Stimulated activated CD4-positive, alpha-beta T cell treated with anti-CD3 and anti-CD28 coated beads, Interleukin-1b, Interleukin-23, amount 100 ng/mL, for 1 hour (primary cell): ENCODE results near the gene SPNS2.

Experiments
- DNase-seq, 2 donors: peaks; one replicate each; pipeline ENCODE4 v3.0.0-alpha.2; 2020; ENCODE audit warnings: low read depth in 2 of 2

The SPNS2 gene

DNA sequence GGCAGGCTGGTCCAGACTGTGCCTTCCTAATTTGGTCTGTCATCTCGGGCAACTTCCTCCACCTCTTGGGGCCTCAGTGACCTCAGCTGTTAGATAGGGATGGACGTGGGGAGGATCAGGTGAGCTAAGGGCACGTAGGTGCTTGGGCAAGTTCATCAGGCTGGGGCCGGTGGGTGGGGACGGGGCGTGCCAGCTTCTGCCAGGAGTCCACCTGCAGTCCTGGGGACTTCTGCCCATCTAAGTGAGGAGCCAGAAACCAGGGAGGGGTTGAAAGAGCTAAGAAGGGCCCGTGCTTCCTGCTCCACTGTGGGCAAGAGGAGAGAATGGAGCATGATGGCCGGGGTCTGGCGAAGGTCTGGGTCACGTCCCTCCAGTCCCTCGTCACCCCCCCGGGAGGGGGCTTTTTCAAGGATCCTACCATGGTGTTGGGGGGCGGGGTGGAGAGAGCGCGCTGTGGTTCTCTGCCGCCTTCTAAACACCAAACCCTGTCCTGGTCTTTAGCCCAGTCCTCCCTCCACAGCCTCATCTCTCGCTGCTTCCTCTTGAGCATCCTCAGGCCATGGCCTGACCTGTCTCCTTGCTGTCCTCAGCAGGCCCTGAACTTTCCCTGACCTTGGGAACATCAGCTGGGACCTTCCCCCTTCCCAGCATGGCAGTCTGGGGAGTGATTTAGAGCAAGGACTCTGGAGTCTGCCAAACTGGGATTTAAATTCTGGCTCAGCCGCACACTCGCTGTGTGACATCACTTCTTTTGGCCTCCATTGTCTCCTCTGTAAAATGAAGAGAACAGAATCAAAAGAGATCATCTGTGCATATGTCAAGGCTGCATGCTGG, 21.6 kb downstream of the SPNS2 start:
- DNase-seq: no peak

DNA sequence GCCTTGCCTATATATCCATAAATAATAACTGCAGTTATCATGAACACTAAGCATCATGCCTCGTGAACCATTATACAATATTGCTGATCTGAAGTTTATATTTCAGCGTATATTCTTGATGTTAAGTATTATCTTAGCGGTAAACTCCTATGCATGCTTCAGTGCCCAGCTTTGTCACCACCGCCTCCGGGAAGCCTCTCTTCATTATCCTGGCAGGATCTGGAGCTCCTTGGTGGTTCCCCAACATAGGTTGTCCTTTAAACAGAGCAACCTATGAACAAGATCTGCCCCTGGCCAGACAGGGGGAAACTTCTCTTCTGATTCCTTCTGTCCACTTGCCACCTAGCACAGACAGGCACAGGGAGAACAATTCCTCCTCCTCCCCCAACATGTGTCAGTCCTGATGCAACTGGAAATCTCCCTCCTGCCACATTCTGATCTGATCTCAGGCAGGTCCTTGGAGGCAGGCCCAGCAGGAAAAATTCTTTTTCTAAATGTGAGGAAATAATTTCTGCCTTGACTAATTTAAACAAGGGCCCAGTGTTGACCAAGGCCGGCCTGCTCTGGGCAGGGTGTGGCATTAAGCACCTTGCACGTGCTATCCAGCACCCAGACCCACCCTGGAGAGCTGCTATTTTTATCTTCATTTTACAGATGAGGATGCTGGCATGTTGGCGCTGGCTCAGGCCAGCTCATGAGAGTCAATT, 22.4 kb downstream of the SPNS2 start:
- DNase-seq: no peak

DNA sequence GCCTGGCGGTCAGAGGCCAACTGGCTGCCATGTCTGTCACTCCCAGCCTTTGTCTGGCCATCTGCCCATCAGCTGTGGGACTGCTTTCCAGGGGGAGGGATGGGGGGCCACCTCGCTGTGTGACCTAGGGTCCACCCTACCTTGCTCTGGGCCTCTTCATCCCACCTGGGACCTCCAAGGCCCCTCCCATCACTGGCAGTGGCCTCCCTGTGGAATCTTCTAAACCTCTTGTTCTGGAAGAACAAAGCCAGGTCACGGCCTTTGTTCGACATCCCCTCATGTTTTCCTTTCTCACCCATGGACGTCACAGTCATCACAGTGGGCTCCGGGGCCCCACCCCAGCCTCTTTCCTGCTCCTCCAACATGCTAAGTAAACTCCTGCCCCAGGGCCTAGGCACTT, 24.0 kb downstream of the SPNS2 start:
- no peak for DNase-seq

DNA sequence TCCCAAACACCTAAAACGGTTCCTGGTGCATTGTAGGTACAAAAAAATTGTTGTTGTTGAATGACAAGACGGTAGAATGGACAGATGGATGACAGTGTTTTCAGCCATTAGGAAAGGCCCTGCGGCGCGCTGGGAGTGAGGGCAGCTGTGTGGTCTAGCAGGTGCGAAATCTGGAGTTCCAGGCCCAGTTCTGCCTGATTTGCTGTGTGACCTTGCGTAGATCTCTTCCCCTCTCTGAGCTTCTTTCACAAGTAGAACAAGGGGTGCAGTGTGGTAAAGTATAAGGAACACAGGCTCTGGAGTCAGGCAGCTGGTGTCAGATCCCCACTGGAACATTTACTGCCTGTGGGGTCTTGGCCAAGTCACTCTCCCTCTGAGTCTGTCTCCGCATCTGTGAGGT, 25.3 kb downstream of the SPNS2 start:
- no peak for DNase-seq

DNA sequence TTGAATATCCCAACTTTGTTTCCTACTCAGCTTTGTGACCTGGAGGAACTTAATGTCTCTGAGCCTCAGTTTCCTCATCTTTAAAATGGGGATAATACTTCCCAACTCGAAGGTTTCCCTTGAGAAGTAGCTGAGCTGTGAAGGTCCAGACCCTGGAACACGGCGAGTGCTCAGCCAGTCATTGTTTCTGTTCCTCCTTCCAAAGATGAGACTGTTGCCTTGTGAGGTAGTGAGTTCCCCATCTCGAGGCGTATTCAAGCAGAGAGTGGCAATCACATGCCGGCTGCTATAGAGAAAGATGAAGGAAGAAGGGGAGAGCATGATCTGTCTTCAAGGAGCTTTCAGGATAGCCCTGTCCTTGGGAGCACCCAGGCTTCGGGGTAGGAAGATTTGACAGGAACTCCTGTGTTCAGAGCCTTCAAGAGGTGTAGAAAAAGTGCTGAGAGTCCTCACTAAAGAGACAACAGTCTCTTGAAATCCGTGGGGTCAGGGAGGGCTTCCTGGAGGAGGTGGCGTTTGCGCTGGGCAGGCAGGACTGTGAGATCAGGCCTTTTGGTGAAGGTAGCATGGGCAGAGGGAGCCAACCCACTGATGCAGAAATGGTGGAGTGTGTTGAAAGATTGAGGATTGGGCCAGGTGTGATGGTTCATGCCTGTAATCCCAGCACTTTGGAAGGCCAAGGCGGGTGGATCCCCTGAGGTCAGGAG, 27.2 kb downstream of the SPNS2 start:
- no peak for DNase-seq

DNA sequence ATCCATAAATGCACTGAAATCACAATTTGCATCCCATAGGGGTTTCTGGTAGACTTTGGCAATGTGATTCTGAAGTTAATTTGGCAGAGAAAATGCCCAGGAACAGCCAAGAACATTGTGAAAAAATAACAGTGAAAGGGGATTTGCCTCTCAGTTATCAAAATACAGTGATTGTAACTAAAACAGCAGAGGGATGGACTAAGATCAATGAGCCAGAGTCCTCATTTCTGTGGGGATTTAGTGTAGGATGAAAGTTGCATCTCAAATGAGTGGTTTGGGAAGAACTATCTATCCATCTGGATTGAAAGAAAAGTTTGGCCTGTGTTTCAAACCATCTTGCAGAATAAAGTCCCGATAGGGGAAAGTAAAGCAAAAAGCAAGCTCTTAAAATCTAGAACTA, 28.5 kb downstream of the SPNS2 start:
- no peak for DNase-seq

DNA sequence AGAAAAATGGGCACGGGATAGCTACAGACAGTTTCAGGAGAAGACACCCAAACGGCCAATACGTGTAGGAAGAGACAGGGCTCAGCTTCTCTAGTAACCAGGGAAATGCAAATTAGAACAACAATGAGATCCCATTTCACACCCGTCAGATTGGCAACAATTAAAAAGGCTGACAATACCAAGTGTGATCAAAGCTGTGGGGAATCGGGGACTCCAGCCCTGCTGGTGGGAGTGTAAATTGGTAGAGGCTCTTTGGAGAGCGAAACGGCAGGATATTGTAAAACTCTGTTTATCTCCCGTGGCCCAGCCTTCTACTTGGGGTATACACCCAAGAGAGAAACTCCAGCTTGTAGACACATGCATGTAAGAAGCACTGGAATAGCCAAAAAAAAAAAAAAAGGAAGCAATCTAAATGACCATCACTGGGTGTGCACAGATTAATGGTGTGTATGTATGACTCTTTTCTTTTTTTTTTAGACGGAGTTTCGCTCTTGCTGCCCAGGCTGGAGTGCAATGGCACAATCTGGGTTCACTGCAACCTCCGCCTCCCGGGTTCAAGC, 29.0 kb downstream of the SPNS2 start:
- no peak for DNase-seq

DNA sequence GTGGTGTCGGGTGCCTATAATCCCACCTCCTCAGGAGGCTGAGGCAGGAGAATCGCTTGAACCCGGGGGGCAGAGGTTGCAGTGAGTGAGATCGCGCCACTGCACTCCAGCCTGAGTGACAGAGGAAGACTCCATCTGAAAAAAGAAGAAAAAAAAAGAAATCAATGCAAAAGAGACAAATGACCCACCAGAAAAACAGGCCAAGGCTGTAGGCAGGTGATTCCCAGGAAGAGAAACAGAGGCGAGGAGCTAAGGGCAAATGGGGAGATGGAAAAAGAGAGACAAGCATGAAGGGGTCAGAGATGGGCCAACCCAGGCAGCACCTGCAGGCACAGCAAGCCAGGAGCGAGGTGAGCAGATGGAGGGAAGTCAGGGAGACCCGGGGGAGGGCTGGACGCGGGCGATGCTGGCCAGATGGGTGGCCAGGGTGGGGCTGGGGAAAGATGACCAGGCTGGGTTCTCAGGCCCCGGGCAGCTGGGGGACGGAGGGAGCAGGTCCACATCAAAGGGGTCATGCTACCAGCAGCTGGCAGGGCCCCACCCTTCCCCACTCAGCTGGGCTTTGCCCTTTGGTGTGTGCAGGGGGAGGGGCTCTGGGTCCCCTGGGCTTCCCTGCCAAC, 31.0 kb downstream of the SPNS2 start:
- no peak for DNase-seq

DNA sequence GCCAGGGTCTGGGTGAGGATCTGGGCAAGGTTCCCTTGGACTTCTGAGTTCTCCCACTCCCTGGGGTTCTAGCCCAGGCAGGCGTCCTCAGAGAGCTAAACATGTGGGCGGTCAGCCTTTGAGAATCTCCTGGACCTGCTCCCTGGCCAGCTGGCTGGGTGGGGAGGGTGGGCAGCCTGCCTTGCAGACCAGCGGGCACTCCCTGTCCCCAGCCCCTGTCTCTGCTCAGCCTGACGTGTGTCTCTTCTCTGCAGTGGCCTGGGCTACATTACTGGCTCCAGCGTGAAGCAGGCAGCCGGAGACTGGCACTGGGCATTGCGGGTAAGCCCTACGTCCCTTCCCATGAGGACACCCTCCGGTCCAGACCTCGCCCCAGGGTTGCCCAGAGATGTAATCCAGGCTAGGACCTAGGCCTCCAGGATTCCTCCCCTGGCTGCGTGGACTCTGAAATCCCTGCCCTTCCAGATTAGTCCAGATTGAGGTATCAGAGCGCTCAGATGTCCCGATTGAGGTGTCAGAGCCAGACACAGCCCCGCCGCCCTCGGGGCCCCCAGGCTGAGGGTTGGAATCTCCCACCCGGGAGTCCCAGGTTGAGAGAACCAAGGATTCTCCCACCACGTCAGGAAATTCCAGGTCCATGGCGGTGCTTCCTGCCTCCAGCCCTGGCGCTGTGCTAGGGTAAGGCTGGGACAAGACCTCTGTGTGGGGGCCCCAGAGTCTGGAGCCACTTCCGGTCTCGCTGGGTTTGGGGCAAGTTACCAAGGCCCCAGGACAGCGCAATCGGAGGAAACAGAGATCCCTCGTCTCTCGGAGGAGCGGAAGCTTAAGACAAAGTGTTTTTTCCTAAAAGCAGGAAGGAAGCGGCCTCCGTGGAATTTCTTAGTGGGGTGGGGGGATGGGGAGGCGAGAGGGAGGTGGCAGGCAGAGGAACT, 32.4 kb downstream of the SPNS2 start:
- no peak for DNase-seq

DNA sequence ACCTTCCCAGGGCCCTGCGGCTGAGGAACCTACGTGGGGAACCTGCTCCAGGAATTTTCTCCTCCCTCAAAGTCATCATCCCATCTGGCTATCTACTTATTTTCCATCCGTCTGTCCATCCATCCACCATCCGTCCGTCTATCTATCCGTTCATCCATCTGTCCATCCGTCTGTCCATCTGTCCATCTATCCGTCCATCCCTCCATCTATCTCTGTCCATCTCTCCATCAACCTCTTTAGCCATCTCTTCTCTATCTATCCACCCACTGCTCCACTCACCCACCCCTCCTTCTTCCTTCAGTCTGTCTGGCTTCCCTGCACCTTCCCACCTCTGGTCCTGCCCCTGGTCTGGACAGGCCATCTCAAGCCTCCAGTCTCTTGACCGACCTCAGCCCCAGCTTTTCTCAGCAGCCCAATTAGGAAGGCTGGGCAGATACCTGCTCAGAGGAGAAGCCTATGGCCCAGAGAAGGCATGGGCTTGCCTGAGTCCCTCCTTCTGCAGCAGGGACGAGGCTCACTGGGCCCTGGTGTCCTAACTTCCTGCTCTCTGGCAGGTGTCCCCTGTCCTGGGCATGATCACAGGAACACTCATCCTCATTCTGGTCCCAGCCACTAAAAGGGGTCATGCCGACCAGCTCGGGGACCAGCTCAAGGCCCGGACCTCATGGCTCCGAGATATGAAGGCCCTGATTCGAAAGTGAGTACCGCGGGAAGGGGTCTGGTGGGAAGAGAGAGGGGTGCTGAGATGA, 33.5 kb downstream of the SPNS2 start:
- DNase-seq: no peak

DNA sequence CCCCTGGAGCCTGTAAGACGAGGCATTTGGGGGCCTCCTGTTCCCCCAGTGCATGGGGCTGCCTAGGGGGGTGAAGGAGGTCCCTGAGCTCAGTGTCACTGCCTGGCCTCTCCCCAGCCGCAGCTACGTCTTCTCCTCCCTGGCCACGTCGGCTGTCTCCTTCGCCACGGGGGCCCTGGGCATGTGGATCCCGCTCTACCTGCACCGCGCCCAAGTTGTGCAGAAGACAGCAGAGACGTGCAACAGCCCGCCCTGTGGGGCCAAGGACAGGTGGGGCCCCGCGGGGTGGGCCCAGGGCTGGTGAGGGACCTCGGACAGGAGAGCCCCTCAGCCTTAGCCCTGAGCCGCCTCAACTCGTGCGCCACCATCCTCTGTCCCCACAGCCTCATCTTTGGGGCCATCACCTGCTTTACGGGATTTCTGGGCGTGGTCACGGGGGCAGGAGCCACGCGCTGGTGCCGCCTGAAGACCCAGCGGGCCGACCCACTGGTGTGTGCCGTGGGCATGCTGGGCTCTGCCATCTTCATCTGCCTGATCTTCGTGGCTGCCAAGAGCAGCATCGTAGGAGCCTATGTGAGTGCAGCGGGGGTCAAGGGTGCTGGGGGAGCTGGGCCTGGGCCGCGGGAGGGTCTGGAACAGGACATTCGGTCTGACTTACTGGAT, 34.3 kb downstream of the SPNS2 start:
- no peak for DNase-seq

DNA sequence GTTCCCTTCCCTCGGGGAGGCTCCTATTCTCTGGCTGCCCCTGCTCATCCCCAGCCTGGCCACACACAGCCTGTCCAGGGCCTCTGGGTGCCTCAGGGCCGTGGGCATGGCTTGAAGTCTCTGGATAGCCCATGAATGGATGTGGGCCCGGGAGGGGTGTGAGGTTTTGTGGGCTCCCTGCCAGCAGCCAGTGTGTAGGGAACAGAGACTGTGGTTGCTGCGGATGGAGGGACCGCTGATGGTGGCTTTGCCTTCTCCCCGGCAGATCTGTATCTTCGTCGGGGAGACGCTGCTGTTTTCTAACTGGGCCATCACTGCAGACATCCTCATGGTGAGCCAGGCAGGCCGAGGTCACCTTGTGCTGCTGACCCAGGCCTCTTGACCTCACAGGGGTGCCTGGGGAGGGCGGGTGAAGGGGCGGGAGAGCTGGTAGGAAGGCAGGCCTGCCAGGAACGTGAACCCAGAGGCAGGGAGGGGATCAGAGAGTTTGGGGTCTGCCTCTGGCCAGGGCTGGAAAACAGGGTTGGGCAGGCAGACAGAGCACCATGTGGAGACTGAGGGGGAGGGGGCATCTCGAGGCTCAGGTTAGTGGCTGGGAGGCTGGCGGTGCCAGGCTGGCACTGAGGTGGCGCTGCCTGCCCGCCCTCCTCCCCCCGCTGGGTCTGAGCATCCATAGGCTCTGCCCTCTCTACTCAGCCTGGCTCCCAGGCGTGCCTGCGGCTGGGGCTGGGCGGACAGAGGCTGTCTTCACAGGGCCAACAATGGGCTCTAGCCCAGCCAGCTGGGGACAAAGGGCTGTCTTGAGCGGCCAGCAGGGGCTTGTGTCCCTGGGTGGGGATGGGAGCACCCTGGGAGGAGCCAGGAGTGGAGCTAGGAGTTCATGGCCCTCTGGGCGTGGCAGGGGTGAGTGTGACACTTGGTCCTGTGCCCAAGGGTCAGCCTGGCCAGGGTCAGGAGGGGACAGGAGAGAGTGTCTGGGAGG, 35.1 kb downstream of the SPNS2 start:
- DNase-seq: no peak

DNA sequence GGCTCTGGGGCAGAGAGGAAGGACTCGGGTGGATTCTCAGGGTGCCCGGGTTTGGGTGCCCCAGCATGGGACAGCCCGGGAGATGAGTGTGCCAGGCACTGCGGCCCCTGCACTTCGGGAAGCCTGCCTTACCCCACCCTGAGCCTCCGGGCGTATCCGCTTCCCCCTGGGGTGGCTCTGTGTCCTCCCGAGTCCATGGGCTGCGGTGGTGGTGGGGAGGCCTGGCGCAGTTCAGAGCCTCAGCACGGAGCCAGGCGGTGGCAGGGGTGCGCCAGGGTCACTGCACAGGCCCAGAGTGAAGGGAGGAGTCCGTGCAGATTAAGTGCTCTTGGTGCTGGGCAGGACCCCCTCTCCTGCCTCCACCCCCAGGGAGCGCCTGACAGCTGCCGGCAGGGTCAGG, 35.8 kb downstream of the SPNS2 start:
- DNase-seq: no peak

DNA sequence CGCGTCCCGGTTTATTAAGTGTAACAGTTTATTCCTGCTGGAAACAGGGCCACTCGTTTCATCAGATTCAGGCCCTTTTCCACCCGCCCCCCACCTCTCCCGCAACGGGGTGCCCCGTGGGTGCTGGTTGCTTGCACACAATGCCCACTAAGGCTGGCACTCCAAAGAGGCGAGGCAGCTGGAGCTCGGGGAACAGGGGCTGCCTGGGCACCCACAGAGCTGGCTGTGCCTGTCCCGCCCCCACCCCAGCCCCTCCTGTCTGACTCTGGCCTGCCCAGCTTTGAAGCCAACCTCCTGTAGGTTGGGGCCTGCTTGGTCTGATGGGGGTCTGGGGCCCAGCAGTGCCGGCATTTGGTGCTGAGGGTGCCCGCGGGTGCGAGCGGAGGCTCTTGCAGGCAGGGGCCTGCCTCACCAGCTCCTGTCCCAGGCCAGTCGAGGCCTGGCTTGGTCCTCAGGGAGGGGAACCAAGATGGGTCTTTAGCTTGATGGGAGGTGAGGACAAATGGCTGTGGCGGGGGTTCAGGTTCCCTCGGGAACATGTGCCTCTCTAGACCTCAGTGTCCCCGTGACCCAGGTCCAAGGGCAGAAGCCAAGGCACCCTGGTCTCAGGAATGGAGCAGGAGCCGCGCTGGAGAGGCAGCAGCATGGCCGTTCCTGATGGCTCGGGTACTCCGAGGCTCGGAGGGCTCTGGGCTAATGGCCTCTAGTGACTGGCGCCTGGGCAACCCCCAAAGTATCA, 36.4 kb downstream of the SPNS2 start:
- no peak for DNase-seq

DNA sequence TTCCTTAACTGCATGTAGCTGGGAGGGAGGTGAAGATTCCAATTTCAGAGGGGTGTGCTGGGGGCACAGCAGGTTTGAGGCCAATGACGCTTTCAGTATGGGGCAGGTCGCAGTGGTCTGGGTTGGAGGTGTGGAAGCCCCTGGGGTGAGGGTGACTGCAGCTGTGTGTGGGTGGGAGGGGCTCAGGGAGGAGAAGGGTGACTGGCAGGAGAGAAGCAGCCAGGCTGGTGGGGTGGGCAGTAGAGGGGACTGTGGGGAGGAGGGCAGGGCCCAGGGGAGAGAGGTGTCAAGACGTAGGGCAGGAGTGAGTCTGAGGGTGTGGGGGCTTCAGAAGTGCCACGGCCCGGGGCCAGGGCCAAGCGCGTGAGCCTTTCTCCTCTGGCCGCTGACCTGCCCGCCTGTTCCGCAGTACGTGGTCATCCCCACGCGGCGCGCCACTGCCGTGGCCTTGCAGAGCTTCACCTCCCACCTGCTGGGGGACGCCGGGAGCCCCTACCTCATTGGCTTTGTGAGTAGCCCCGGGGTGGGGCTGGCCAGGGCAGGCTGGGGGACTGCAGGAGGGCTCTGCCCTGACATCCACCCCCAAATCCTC, 37.1 kb downstream of the SPNS2 start:
- no peak for DNase-seq

DNA sequence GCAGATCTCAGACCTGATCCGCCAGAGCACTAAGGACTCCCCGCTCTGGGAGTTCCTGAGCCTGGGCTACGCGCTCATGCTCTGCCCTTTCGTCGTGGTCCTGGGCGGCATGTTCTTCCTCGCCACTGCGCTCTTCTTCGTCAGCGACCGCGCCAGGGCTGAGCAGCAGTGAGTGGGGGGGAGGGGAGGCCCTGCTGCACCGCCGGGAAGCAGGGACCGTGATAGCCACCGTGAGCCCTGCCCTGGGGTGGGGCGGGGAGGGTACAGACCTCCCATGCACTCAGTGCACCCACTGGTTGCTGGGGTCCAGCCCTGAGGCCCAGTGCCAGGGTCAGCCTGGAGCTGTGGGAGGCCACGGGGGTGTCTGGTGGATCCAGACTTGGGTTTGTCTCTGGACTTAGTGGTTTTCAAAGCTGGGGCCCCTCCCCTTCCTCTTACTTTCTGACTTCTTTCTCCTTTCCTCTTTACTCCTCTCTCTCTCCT, 37.6 kb downstream of the SPNS2 start:
- DNase-seq: no peak

DNA sequence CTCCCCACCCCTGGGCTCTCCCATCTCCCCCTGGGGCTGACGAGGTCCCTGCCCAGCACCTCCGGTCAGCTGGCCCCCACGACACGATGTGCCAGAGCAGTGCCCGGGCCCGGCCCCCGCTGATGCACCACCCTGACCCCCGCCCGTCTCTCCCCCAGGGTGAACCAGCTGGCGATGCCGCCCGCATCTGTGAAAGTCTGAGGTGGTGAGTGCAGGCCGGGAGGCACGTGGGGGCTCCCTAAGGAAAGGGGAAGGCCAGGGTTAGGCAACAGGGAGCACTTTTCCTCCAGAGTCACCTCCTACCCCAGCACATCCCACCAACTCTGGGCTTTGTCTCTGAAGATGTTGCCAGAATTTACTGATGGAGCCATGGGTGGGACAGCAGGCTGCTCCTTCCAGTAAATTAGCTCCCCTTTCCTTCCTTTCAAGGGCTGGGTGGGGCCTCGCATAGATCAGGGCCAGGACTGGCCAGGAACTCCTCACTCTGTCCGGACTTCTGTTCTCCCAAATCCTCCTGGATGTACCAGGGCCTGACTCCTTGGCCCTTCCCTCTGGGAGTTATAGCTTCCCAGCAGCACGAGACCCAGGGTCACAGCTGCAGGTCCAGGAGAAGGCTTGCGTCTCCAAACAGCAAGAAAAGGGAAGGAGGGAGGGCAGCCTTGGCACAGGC, 38.2 kb downstream of the SPNS2 start:
- DNase-seq: no peak
